Activated naive CD8-positive, alpha-beta T cell treated with anti-CD3 and anti-CD28 coated beads, Interleukin-2, amount 10 ng/mL, durations not matched to agents 7 days and 5 days (primary cell): ENCODE measurements around the gene ELK3. TPM values are rescaled to one million over a fixed set of nuclear protein-coding genes. Genes with fewer than 3 reads are reported as not detected.

Experiments used
- ATAC-seq: fragments of 150-1000 bp; cut with Tn5 transposase; one replicate; pipeline ENCODE4 v1.10.0; 2021; ENCODE audit warnings: low read depth, moderate library complexity
- POLR2A ChIA-PET: fragments of 350-600 bp; sonication (Branson Sonifier 250); formaldehyde crosslinking; loops from one replicate; lab custom pipeline; 2021; ENCODE audit warnings: antibody characterized with exemption; lab: Charles Lee
- DNase-seq: peaks from one replicate; pipeline ENCODE4 v3.0.0; 2021
- H3K27ac Mint-ChIP-seq: one replicate; pipeline ENCODE4 v1.8.0; 2022; ENCODE audit warnings: mild to moderate bottlenecking, mixed read lengths
- H3K27me3 Mint-ChIP-seq: one replicate; pipeline ENCODE4 v1.8.0; 2022; ENCODE audit warnings: mild to moderate bottlenecking, moderate library complexity, mixed read lengths
- H3K36me3 Mint-ChIP-seq: one replicate; pipeline ENCODE4 v1.8.0; 2021; ENCODE audit warnings: mild to moderate bottlenecking, mixed read lengths
- H3K4me1 Mint-ChIP-seq: one replicate; pipeline ENCODE4 v1.8.0; 2021; ENCODE audit warnings: mixed read lengths
- H3K4me3 Mint-ChIP-seq: one replicate; pipeline ENCODE4 v1.8.0; 2022; ENCODE audit warnings: mild to moderate bottlenecking, moderate library complexity, mixed read lengths
- H3K9me3 Mint-ChIP-seq: one replicate; pipeline ENCODE4 v1.8.0; 2021; ENCODE audit warnings: mixed read lengths
- total RNA-seq, 2 experiments: library from RNA; stranded (reverse); gene quantifications; one replicate each; pipeline ENCODE4 v1.2.3, GENCODE V29; 2021

ELK3 gene
- total RNA-seq, 2 experiments from 2014 or later = 19.1 to 19.4 TPM

DNA sequence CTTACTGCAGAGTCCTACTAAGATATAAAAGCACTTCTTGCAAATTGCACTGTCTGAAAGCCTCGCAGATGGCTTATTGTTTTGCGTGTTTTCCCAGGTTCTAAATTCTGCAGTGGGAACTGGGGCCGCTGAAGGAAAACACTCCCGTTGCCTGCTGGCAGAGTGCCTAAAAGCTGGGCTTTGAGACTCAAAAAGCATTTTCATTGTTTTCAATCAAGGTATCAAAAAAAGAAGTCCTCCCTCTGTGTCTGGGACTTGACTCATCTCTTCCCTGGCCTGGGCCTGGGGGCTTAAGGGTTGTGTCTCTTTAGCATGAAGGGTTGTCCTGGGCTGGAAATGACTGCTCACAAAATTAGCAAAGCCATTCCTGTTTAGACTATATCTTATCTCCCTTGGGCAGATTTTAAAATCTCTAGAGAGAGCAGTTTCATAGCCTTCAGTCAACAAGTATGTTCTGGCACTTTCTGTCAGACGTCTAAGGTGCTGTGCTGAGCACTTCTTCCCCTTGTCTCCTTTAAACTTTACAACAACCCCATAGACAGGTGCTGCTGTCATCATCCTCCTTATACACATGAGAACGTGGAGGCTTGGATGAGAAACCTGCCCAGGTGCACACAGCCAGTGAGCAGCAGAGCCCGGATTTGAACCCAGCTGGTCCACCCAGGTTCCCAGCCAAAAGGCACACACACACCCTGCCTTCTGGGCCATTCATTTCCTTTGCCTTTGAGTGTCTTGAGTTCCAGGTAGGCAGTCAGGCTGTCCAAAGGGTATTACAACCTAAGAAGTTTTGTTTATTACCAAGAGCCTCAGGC is 31.1 kb downstream of the ELK3 start:
- Mint-ChIP-seq H3K36me3 (peaks cover 24% of the 10 kb centered on the region), H3K27me3 (no peaks in the 10 kb centered on the region), H3K4me3 (no peak overlapping the region), H3K27ac (no peak overlapping the region), H3K4me1 (peaks cover 2% of the 10 kb centered on the region), H3K9me3 (peaks cover 1% of the 10 kb centered on the region)
- no peak for DNase-seq
- no peak for ATAC-seq
- POLR2A ChIA-PET = interaction anchor here (0.6 kb wide), 1 partner anchor 291 kb away, joined by 3 read pairs; no protein-coding TSS in a partner anchor

DNA sequence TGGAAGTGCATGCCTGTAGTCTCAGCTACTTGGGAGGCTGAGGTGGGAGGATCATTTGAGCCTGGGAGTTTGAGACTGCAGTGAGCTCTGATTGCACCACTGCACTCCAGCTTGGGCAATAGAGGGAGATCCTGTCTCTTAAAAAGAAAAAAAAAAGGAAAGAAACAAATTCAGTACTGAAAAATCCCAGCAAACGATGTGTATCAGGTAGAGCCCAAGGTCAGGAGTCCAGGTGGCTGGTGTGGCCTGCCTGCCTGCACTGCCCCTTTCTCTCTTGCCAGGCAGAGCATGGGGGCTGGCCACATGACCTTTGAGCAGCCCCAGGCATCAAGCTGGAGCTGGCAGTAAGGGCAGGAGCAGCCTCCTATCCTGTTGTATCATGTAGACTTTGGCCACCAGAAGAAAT is 31.8 kb downstream of the ELK3 start:
- Mint-ChIP-seq H3K9me3 (peaks cover 1% of the 10 kb centered on the region), H3K27ac (no peak overlapping the region), H3K4me1 (peaks cover 2% of the 10 kb centered on the region), H3K27me3 (no peaks in the 10 kb centered on the region), H3K4me3 (no peak overlapping the region), H3K36me3 (peaks cover 24% of the 10 kb centered on the region)
- ATAC-seq (no peak), DNase-seq (no peak)
- POLR2A ChIA-PET = no interaction called here

DNA sequence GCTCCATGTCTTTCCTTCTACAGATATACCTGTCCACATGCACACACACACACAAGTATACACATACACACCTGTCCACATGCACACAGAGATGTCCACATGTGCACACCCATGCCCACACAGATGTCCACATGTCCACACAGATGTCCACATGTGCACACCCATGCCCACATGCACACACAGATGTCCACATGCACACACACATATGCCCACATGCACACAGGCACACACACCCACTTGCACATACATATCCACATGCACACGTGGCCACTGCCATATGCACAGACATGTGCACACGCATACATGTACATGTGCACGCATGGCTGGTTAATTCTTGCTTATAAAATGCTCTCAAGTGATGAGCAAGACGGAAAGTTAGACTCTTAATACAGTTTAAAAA is 32.2 kb downstream of the ELK3 start:
- ATAC-seq (no peak), DNase-seq (no peak)
- Mint-ChIP-seq H3K4me3 (no peak overlapping the region), H3K27me3 (no peaks in the 10 kb centered on the region), H3K36me3 (peaks cover 24% of the 10 kb centered on the region), H3K4me1 (peaks cover 2% of the 10 kb centered on the region), H3K27ac (no peak overlapping the region), H3K9me3 (peaks cover 1% of the 10 kb centered on the region)
- POLR2A ChIA-PET = no interaction called here

DNA sequence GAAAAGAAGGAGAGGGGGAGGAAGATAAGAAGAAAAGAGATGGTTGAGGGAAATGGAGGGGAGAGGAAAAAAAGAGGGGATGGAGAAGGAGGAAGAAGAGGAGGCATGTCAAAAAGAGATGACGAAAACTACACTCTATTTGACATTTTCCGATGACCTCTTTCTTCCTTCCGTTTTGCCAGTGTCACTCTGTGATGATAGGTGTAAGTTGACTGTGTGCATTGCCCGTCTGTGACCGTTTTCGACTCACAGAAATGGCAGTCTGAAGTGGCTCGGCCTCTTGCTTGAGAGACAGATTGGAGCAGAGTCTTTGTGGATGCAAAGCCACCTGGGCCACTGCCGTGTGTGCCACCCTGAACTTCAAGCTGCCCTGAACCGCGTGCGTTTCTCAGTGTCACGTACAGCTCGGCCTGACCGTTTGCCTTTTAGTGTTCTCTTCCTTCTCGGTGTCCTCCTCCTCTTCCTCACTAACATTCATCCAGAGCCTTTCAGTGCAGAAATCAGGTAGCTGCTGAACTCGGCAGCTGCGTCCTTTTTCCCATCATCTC is 32.7 kb downstream of the ELK3 start:
- H3K9me3 Mint-ChIP-seq = peaks cover 1% of the 10 kb centered on the region
- no peaks in the 10 kb centered on the region for H3K27me3 Mint-ChIP-seq
- peaks cover 26% of the 10 kb centered on the region for H3K36me3 Mint-ChIP-seq
- H3K4me1 Mint-ChIP-seq = peaks cover 2% of the 10 kb centered on the region
- no peak overlapping the region for H3K4me3 Mint-ChIP-seq
- H3K27ac Mint-ChIP-seq = no peak overlapping the region
- ATAC-seq (no peak), DNase-seq (no peak)
- POLR2A ChIA-PET = no interaction called here

DNA sequence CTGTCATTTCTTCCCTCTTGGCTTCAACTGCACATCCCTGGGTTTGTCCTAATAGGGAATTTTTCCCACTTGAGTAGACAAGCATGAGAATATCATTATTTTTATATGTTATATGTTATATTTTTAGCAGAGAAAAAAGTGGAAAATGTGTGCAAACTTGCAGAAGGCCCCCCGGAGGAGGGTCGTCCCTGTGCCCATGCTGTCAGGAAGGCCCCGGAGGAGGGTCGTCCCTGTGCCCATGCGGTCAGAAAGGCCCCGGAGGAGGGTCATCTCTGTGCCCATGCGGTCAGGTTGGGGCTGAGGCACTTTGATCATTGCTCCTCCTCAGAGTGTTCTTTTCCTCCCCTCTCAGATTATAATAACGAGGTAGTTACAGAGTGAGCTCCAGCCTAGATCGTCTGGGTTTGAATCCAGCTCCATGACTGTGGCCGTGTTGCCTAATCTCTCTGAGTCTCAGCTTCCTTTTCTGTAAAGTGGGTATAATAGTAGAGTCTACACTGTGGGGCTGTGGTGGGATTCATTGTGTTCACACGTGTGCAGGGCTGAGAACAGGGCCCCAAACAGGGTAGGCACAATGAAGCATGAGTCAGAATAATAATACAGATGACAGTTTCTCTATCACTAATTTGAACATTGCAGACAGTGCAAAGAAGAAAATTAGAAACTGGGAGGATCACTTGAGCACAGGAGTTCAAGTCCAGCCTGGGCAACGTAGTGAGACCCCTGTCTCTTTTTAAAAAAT is 33.4 kb downstream of the ELK3 start:
- ATAC-seq (no peak), DNase-seq (no peak)
- Mint-ChIP-seq H3K9me3 (peaks cover 1% of the 10 kb centered on the region), H3K27me3 (no peaks in the 10 kb centered on the region), H3K4me1 (peaks cover 3% of the 10 kb centered on the region), H3K36me3 (peaks cover 22% of the 10 kb centered on the region), H3K27ac (no peak overlapping the region), H3K4me3 (no peak overlapping the region)
- POLR2A ChIA-PET = no interaction called here

DNA sequence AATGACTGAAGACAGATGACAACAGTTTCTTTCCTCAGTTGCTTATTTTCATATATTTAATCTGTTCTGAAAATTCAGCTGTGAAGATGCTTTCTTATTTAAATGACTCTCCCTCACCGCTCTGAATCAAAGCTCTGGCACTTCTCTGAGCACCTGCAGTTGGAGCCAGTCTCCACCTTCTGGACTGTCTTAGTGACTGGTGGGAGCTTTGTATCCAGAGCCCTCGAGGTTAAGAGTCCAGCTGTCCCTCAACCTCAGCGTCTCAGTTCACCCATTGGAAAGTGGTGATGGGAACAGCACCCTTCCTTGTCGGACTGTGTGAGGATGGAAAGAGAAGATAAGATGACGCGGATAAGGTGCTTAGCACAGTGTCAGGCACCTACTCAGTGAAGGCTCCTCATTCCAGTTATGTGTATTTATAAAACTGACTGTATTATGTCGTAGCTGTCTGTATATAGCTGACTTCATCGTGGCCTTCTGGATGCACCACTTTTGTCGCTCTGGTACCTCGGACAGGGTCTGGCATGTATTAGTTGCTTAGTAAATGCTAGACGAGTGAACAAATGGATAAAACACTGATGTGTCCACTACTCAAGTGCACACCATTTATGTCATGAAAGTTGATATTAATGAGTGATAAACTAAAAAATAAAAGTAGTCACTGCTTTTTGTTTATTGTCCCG is 34.5 kb downstream of the ELK3 start:
- Mint-ChIP-seq H3K4me3 (no peak overlapping the region), H3K4me1 (peaks cover 3% of the 10 kb centered on the region), H3K27me3 (no peaks in the 10 kb centered on the region), H3K27ac (no peak overlapping the region), H3K9me3 (no peaks in the 10 kb centered on the region), H3K36me3 (peaks cover 15% of the 10 kb centered on the region)
- ATAC-seq (no peak), DNase-seq (no peak)
- POLR2A ChIA-PET = no interaction called here

DNA sequence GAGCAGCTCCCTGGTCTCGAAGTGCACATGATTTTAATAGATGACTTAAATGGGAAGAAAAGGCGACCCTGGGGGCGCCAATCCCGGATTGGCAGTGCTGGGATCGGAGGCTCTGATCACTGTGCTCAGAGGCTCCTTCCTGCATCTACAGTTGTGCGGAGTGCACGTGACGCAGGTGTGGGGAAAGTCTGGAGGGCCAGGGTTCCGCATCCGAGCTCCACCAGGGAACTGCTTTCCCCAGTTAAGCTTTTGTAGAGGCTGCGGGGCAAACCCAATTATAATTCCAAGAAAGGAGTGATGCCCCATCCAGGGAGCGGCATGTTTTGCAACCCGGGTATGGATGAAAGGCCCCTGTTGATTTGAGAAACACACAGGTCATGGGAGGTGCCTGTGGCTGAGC is 36.5 kb downstream of the ELK3 start:
- Mint-ChIP-seq H3K9me3 (no peaks in the 10 kb centered on the region), H3K27me3 (no peaks in the 10 kb centered on the region), H3K36me3 (peaks cover 14% of the 10 kb centered on the region), H3K27ac (no peak overlapping the region), H3K4me1 (peaks cover 9% of the 10 kb centered on the region), H3K4me3 (no peak overlapping the region)
- no peak for DNase-seq
- ATAC-seq = no peak
- POLR2A ChIA-PET = no interaction called here

DNA sequence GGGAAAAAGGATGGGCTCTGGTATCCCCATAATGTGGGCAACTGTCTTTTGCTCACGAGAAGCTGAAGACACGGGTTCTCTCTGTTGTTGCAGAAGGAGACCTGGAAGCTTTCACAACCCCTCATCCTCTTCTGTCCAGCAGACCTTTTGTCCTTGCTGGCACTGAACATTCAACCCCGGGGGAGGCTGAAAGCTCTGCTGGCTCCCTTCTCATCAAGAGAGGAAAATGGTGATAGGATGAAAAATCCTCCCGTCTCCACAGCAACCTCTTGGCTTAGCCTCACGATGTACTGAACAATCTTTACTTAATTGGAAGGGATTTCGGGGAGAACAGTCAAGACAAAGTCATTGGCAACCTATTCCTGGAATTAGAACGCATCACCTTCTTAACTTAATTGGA is 39.0 kb downstream of the ELK3 start:
- Mint-ChIP-seq H3K27me3 (no peaks in the 10 kb centered on the region), H3K4me1 (peaks cover 31% of the 10 kb centered on the region)

DNA sequence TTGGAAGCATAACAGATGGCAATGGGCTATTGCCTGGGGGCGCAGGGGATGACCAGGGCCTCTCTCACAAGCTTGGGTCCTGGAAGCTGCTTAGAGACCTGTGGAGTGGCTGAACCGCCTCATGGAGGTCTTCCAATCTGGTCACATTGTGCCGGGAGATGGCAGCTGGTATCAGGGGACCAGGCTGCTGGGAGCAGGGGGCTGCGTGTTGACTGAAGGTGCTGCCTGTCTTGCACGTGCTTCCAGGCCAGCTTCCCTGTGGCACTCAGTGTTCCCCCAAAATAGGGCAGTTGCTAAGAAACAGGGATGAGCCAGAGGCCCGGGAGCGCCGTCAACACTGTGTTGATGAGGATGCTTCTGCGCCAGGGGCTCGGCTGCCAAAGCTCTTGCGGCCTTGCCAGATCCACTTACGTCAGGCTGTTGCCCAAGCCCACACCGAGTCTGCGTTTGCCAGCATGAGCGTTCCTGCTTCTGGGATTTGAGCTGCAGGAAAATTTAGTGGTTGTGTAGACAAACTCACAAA is 39.8 kb downstream of the ELK3 start:
- peaks cover 27% of the 10 kb centered on the region for H3K36me3 Mint-ChIP-seq
- H3K27ac Mint-ChIP-seq = no peak overlapping the region

More for the DNA sequence above, 39.0 kb downstream of the ELK3 start:
- ATAC-seq (no peak), DNase-seq (no peak)
- H3K27ac Mint-ChIP-seq = no peak overlapping the region
- no peak overlapping the region for H3K4me3 Mint-ChIP-seq
- no peaks in the 10 kb centered on the region for H3K9me3 Mint-ChIP-seq
- peaks cover 27% of the 10 kb centered on the region for H3K36me3 Mint-ChIP-seq
- POLR2A ChIA-PET = interaction anchor here (0.5 kb wide), 1 partner anchor 957 kb away, joined by 6 read pairs; no protein-coding TSS in a partner anchor

DNA sequence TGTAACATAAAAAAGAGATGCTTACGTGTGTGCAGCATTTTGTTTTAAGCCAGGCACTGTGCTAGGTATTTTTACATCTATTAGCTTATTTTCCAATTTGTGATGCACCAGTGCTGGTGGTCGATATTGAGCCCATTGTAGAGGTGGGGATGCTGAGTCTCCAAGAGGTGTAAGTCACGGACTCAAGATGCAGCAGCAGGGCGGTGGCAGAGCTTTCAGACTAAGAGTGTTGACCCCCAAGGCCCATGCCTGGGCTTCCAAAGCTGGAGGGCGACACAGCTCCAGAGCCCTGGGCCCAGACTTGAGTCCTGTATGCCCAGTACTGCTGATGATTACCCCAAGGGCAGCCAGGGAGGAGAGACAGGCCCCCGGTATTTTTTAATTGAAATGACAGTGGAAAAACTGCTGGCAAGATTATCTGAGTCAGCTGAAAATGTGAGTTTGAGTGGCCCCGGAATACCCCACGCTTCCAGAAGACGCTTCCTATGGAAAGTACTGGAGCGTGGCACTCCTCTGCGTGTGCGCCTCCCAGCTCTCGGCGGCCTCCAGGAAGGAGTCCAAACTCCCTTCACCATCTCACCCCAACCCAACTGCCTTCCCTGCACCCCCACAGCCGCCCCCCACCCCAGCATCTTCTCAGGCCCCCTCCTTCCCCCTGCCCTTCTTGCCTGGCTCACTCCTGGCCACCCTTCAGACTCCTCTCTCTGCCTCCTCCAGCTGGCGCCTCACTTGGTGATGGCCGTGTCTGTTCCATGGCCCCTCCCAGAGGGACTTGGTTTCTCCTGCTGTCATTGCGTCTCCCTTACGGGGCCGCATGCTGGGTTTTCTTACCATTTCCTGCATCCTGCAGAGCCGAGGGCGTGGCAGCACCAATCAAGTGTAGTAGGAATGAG is 40.7 kb downstream of the ELK3 start:
- ATAC-seq = no peak
- peaks cover 25% of the 10 kb centered on the region for H3K36me3 Mint-ChIP-seq
- H3K27me3 Mint-ChIP-seq = no peaks in the 10 kb centered on the region
- no peak for DNase-seq
- POLR2A ChIA-PET = no interaction called here
- peak overlapping the region; percentile 10 for H3K27ac Mint-ChIP-seq
- no peaks in the 10 kb centered on the region for H3K9me3 Mint-ChIP-seq
- H3K4me3 Mint-ChIP-seq = no peak overlapping the region
- peaks cover 33% of the 10 kb centered on the region for H3K4me1 Mint-ChIP-seq

More for the DNA sequence above, 39.8 kb downstream of the ELK3 start:
- Mint-ChIP-seq H3K4me1 (peaks cover 33% of the 10 kb centered on the region), H3K4me3 (no peak overlapping the region), H3K9me3 (no peaks in the 10 kb centered on the region), H3K27me3 (no peaks in the 10 kb centered on the region)
- ATAC-seq (no peak), DNase-seq (no peak)
- POLR2A ChIA-PET = no interaction called here

DNA sequence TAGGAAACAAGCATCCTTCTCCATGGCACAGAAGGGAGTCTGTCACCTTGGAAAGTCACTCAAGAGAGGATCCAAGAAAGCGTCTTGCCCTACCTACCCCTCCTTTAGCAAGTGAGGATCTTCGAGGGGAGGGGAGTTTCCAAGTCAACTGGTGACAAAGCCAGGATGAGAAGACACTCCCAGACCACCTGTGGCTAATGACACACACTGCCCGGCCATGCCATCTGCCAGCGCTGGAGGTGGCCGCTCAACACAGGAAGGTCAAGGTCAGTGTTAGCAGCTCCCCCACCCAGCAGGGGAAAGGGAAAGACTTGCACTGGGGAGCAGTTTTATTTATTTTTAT is 41.3 kb downstream of the ELK3 start:
- Mint-ChIP-seq H3K36me3 (peaks cover 25% of the 10 kb centered on the region), H3K9me3 (no peaks in the 10 kb centered on the region), H3K4me1 (peaks cover 33% of the 10 kb centered on the region), H3K27me3 (no peaks in the 10 kb centered on the region), H3K4me3 (no peak overlapping the region), H3K27ac (peak overlapping the region; percentile 10)
- no peak for DNase-seq
- POLR2A ChIA-PET = no interaction called here
- no peak for ATAC-seq

DNA sequence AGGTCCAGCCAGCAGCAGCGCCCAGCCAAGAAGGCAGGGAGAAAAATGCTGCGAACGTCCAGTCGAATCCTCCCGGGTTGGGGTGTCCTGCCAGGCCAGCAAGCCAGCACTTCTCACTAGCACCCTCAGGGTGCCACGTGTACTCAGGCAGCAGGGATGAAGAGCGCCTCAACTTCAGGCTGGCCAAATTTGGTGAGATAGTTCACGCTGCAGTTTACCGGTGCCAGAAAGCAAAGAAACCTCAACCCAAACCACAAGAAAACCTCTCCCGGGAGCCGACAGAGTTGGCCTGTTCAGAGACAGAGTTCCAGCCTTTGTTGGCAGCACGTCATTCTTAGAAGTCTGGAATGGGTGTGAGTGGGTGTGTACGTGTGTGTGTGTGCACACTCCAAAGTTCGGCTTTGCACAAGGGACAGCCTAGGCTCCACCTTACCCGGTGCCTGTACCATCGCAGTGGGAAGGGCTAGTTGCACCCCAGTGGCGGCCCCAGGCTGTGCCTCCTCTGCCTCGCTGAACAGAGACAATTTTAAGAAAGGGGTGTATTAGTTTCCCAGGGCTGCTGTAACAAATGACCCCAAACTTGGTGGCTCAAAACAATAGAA is 42.1 kb downstream of the ELK3 start:
- Mint-ChIP-seq H3K36me3 (peaks cover 25% of the 10 kb centered on the region), H3K27me3 (no peaks in the 10 kb centered on the region), H3K4me3 (peak overlapping the region; percentile 10), H3K27ac (no peak overlapping the region), H3K9me3 (no peaks in the 10 kb centered on the region), H3K4me1 (peaks cover 36% of the 10 kb centered on the region)
- ATAC-seq (peak; percentile 56), DNase-seq (no peak)
- POLR2A ChIA-PET = interaction anchor here (1.6 kb wide), 1 partner anchor 164 kb away, joined by 8 read pairs; the partner anchor contains the start of gene CDK17
